GM20000 (cell line): ENCODE measurements around the gene RAB11FIP4.

ENCODE experiments used
- DNase-seq: peaks from one replicate; pipeline ENCODE4 v3.0.0; 2012; ENCODE audit warnings: low spot score
- CTCF ChIP-seq: IDR thresholded peaks from 2 replicates; pipeline ENCODE4 v1.5.1; 2012; ENCODE audit warnings: mild to moderate bottlenecking, control low read depth; ENCODE audit errors: extremely low read depth, missing control alignments

The RAB11FIP4 gene

GRCh38 chr17:31369266-31369665, 22.2 kb upstream of the RAB11FIP4 start:
- no peak for TF ChIP-seq CTCF
- DNase-seq = no peak

- no peak for DNase-seq
- no peak for TF ChIP-seq CTCF
Observed at GRCh38 chr17:31371511-31372097, 19.9 kb upstream of the RAB11FIP4 start.

GRCh38 chr17:31373150-31374093, 18.1 kb upstream of the RAB11FIP4 start:
- TF ChIP-seq CTCF = peak; percentile 27
- peak; percentile 45 for DNase-seq

- no peak for DNase-seq
- TF ChIP-seq CTCF = no peak
Observed at GRCh38 chr17:31374094-31374447, 17.4 kb upstream of the RAB11FIP4 start.

GRCh38 chr17:31374503-31374902, 17.0 kb upstream of the RAB11FIP4 start:
- DNase-seq = no peak
- no peak for TF ChIP-seq CTCF

GRCh38 chr17:31378638-31379037, 12.8 kb upstream of the RAB11FIP4 start:
- DNase-seq = no peak
- TF ChIP-seq CTCF = no peak

GRCh38 chr17:31379597-31380205, 11.8 kb upstream of the RAB11FIP4 start:
- no peak for TF ChIP-seq CTCF
- no peak for DNase-seq
